K562 (cell line): ENCODE measurements around the gene CMTM4.

Source experiments
- CTCF ChIP-seq, 3 experiments: IDR thresholded peaks in 2 of 3; conservative IDR thresholded peaks in 1 of 3; 2 replicates each; pipeline ENCODE4 v1.5.1; 2011 to 2012; ENCODE audit warnings: low read length in 3 of 3, mild to moderate bottlenecking in 3 of 3, control low read depth in 2 of 3, improper control_type of control experiment in 1 of 3, inconsistent platforms in 1 of 3, low read depth in 1 of 3, mixed read lengths in 1 of 3, moderate library complexity in 1 of 3; ENCODE audit not compliant: insufficient read depth in 2 of 3
- TF ChIP-seq, protein P1 (sequence below): fragments of 450-650 bp; IDR thresholded peaks from 2 replicates; pipeline ENCODE4 v1.6.1; 2017; ENCODE audit warnings: mild to moderate bottlenecking, moderate library complexity

DNA sequence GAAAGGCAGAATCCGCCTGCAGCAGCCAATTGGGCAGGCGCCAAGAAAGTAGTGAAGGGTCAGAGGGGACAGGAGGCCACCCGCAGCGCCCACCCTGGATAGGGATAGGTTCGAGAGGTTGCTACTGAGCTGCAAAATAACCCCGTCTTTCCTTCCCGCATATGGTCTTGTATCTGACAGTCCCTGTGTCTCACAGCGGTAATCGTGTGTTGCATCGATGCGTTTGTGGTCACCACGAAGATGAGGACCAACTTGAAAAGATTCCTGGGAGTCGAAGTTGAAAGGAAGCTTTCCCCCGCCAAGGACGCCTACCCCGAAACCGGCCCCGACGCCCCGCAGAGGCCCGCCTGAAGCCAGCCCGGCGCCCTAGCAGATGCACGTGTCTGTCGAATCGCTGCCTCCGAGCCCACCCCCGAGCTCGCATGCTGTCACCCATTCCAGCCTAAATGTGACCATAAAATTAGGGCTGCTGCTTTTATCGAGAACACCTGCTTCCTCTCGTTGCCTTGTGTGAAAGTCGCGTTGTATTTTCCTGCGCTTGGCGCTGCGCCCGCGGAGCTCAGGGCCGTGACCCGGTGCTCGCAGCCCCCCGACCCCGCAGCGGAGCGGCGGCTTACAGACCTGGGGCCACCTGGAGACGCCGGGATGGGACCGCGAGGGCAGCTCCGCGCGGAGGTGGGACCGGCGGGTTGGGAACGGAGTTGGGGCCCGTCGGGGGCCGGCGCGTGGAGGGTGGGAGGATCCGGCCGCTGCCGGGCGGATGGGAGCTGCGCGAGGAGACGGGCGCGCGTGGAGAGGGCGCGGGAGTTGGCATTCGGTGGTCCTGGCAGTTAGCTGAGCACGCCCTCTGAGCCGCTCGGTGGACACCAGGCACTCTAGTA, 117.7 kb downstream of the CMTM4 start, which contains the start of gene CMTM2:
- TF ChIP-seq CTCF (IDR thresholded peaks at IDR 0.05 in 2 of 3, conservative IDR thresholded peaks at IDR 0.05 in 1 of 3; ENCODE audit: insufficient read depth in 2 of 3, low read depth in 1 of 3, low read length in 3 of 3): no peak
- TF ChIP-seq, protein P1, sequence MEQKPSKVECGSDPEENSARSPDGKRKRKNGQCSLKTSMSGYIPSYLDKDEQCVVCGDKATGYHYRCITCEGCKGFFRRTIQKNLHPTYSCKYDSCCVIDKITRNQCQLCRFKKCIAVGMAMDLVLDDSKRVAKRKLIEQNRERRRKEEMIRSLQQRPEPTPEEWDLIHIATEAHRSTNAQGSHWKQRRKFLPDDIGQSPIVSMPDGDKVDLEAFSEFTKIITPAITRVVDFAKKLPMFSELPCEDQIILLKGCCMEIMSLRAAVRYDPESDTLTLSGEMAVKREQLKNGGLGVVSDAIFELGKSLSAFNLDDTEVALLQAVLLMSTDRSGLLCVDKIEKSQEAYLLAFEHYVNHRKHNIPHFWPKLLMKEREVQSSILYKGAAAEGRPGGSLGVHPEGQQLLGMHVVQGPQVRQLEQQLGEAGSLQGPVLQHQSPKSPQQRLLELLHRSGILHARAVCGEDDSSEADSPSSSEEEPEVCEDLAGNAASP: no peak
